HG02870 (cell line): ENCODE results near the gene RAB11A.

Experiments
- ATAC-seq: cut with Tn5 transposase; IDR thresholded peaks from one replicate; pipeline ENCODE4 v1.9.1; 2021; ENCODE audit warnings: mild to moderate bottlenecking, moderate library complexity; ENCODE audit not compliant: unreplicated experiment

RAB11A gene

DNA sequence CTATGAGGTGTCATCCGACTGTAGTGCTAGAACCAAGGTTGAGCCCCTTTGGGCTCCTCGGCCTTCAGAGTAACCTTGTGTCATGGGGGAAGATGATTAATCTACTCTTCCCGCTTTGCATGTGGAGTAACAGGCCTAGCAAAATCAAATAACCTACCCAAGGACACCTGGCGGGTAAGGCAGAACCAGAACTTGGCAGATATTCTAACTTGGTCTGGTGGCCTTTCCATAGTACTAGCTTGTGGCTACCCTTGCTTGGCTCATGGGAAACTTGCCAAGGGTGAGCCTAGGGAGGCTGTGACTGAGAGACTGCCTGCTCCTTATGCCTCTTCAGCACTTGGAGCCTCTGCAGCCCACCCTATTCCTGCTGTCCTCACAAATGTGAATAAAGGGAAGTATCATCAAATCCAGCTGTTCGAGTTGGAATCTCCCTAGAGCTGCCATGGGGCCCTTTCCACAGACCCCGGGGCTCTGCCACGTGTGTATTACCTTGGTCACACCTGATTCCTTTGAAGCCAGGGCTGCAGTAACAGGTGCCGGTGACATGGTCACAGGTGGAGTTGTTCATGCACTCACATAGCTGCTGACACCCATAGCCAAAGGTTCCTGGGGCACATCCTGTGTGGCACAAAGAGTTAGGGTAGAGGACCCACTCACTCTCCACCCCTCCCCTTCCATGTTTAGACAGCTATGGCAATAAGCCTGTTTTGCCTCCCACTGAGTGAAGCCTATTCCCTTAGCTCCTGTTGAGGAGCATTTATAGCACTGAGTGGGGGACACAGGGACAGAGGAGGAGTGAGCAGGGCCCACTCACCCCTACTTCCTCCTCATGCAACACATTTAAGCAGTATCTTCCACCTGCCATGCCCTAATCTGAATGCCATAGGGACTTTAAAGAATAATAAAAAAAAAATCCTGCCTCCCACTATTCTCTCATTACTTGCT is 46.0 kb downstream of the RAB11A start:
- no peak for ATAC-seq

DNA sequence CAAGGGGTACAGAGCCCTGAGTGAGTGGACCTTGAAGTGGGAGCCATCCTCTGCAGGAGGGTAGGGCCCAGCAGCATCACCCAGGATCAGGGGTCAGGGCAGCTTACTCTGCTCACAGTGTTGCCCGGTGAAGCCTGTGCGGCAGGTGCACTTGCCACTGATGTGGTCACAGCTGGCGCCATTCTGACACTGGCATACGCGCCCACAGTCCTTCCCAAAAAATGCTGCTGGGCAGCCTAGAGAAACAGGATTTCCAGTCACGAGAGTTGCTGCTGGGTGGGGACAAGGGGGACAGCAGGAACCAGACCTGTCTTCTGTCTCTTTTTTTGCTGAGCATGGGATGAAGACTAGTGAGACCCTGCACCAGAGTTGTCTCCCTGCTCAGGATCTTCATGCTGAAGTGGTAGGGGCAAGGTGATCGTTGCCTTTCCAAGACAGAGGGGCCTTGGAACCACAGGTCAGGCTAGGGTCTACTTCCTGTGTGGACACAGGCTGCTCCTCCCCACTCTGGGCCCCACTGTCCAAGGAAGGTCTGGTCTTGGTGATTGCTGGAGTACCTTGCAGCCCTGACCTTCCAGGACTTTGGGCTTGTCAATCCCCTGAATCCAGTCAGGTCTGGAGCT is 46.9 kb downstream of the RAB11A start:
- no peak for ATAC-seq

DNA sequence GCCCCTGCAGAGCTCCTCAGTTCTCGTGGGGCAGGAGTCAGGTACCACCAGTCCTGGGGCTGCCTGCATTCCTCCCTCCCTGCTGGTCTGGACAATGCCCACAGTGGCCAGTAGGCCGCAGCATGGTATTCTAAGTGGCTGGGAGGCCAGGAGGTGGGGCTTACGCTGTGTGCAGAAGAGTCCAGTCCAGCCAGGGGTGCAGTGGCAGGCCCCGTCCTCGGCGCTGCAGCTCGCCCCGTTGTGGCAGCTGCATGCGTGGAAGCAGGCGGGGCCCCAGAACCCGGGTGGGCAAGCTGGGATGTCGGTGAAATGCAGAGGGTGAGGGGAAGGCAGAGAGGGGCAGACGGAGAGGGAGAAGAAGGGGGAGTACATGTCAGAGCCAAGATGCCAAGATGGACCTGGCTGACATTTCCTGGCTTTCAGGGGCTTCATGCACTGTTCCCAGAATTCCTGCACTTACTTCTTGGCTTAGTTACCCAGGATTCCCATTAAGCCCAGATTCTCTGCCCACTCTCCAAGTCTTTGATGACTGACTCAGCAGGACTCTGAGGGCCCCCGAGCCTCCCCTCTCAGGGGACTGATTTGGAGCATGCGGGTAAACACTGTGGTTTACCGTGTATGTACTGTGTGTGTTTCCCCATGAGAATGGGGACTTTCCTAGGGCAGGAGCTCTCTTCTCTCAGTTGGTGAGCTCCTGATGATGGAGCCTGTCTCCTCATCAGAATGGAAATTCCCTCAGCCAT is 47.5 kb downstream of the RAB11A start:
- ATAC-seq, result peak; percentile 59

DNA sequence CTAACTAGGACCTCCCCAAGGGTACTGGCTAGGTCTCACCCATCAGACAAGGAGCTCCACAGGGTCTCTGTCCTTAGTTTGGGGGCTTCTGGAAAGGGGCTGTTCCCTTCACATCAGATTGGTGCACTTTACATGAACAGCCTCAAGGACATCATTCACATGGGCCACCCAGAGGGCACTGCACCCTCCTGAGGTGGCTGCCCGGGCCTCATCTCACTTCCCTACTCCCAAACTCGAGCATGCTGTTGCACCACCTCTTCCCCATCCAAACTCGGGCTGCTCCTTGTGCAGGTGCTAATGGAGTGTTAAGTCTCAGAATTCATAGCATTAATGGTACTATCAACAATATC is 48.1 kb downstream of the RAB11A start:
- no peak for ATAC-seq

- no peak for ATAC-seq
Observed at GRCh38 chr15:65917936-65918335, 48.6 kb downstream of the RAB11A start.

- ATAC-seq, result no peak
Observed at GRCh38 chr15:65918357-65918920, 49.1 kb downstream of the RAB11A start.

- ATAC-seq, result no peak
Observed at GRCh38 chr15:65918945-65919344, 49.7 kb downstream of the RAB11A start.

DNA sequence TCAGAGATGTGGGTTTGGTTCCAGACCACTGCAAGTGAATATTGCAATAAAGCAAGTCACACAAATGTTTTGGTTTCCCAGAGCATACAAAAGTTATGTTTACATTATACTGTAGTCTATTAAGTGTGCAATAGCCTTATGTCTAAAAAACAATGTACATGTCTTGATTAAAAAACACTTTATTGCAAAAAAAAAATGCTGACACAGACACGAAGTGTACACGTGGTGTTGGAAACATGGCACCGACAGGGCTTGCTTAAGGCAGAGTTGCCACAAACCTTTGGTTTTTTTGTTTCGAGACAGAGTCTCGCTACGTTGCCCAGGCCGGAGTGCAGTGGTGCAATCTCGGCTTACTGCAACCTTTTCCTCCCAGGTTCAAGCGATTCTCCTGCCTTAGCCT is 50.1 kb downstream of the RAB11A start:
- no peak for ATAC-seq

DNA sequence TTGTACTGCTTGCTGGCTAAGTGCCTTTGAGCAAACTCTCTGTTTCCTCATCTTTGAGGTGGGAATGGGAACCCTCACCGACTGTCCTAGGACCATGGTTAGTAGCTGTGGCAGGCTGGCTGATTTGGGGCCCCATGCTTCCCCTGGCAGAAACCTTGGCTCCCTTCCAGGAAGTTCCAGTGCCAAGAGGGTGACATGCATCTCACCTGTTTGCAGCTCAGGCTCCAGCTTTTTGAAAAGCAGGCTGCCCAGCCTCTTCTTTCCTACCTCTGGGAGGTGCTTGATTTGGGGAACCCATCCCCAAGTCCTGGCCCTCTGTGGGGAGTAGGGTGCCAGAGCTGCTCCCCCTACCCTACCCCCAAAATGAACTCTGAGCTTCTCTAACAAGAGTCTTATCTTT is 50.8 kb downstream of the RAB11A start:
- no peak for ATAC-seq

DNA sequence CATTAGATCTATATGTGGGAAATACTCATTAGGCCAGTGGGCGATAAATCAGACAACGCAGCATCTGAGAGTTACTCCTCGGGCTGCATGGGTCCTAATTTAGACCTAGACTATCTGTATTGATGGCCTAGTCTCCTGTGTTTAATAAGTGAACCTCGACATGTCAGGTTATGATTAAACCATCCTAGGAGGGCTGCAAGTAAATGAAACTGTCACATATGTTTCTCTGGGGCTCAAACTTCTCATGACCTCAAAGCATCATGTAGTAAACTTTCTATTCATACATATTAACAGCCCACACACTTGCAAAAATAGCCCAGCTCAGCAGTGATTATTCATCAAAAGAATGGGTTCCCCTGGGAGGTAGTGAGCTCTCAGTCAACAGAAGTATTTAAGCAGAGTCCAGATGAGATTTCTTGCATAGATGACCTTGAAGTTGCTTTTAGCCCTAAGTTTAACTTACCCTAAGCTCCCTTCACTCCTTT is 51.6 kb downstream of the RAB11A start:
- peak; percentile 32 for ATAC-seq

DNA sequence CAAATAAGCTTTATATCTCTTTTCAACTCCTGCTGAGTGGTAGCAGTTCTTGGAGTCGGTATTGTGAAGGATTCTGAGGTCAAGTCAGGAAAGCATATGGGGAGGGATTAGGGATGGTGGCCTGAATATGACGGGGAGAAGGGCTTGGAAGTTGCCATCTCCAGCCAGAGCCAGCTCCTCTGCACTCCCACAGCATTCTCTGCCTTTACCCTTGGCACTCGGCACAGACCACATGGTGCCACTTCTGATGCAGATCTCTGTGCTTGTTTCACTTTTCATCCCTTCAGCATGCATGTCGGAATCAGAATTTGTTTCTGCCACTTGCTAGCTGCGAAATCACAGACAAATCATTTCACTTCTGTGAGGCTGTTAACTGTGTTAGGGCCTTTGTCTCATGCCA is 52.5 kb downstream of the RAB11A start:
- no peak for ATAC-seq

DNA sequence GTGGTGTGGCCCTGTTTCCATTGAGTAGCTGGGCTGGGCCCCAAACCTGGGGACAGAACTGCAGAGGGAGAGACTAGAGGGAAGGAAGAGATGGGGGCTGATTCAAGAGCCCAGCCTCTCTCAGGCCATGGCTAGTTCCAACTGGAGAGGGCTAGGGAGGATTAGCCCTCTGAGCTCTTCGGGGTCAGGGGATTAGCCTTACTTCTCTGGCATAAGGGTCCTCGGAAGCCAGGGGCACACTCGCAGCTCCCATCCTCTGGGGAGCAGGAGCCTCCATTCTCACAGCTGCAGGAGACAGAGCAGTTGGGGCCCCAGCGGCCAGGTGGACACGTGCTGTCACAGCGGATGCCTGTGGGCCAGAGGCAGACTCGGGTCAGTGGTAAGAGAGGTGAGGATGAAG is 53.3 kb downstream of the RAB11A start:
- no peak for ATAC-seq

- no peak for ATAC-seq
Observed at GRCh38 chr15:65923264-65923663, 54.0 kb downstream of the RAB11A start.

- ATAC-seq, result no peak
Observed at GRCh38 chr15:65924004-65924403, 54.7 kb downstream of the RAB11A start.

DNA sequence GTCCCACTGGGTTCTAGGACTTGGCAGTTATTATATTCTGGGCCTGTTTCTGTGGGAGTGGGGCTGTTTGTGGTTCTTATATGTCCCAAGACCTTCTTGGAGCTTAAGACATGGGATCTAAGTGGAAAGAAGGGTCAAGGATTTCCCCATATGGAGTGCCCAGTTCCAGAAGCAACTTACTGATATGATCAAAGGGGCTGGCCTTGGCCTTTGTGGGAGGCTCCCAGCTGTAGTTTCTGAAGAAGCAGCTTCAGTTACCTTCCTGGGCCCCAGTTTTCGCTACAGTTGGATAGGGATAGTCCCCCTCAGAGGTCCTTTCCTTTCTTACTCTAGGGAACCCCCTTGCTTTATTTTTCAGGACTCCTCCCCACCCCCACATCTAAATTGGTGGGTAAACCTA is 56.0 kb downstream of the RAB11A start:
- no peak for ATAC-seq

DNA sequence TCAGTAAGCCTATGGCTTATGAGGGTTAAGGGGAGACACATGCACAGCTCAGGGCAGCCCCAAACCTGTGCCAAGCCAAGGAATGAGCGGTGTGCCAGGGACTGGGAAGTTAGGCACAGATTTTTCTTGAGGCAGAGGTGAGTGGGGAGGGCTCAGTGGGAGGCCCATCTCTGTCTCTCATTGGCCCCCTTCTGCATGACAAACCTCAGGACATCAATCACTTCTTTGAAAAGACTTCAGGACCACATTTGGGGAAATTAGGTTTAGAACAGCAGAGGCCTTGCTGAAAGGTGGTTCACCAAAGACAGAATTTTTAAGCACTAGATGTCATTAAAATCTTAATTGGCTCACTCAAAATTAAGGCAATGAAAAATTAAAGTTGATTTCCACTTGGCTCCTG is 57.2 kb downstream of the RAB11A start:
- ATAC-seq, result no peak

DNA sequence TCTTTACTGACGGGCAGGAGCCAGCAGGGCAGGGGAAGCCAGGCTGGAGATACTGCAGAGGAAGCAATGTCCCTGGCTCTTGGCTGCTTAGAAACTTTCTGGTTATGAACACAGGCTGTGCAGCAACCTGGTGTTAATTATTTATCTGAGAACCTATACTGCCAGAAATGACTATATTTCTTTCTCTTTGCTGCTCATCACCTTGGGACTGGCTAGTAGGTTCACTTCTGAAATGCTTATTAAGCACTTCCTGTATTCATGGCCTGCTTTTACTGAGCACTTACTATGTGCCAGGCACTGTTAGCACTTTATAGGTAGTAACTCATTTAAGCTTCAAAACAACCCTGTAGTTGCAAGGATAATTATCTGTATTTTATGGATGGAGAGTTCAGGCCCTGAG is 57.6 kb downstream of the RAB11A start:
- ATAC-seq, result no peak

- ATAC-seq, result no peak
Observed at GRCh38 chr15:65927545-65927944, 58.3 kb downstream of the RAB11A start.

GRCh38 chr15:65929573-65929972 is 60.3 kb downstream of the RAB11A start:
- ATAC-seq, result no peak

DNA sequence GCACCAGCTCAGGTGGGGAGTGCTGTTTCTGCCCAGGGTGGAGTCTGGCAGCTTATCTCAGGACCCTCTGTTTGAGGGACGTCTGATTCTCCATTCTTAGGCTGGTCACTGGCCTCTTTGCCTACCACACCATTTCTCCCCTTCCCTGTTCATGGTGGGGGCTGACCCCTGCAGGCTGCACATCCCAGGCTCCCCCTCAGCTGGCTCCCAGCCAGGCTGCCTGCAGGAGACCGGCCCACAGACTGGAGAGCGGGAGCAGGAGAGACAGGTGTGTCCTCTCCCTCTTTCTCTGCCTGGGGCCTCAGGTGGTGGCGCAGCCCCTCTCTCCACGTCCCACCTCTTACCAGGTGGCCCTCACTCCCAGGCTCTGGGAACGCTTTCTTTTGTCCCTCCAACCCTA is 60.8 kb downstream of the RAB11A start:
- ATAC-seq, result no peak

- no peak for ATAC-seq
Observed at GRCh38 chr15:65931221-65931620, 61.9 kb downstream of the RAB11A start.
